Activated CD8-positive, alpha-beta memory T cell treated with anti-CD3 and anti-CD28 coated beads, Interleukin-2, amount 50 U/mL, for 1 hour (primary cell): Measurements from ENCODE around the gene RRH.
"Not testable (repeated sequence)": the region's sequence is repeated elsewhere in the genome, so short reads cannot be mapped to it uniquely, and the experiment has no call there.

ENCODE experiments used
- DNase-seq: peaks from one replicate; pipeline ENCODE4 v3.0.0-alpha.2; 2020; ENCODE audit errors: extremely low read depth

RRH gene

GRCh38 chr4:109846395-109847098, 18.8 kb downstream of the RRH start:
- no peak for DNase-seq

- no peak for DNase-seq
These were observed 20.2 kb downstream of the RRH start, which contains the start of gene LRIT3 for GRCh38 chr4:109847896-109848442. TSS of gene LRIT3 (plus strand) at chr4:109848107. CDS start at chr4:109848202, 95 bp downstream.

- DNase-seq = no peak
These were observed 20.7 kb downstream of the RRH start for GRCh38 chr4:109848501-109848900.

- no peak for DNase-seq
These were observed 22.8 kb downstream of the RRH start for GRCh38 chr4:109850601-109851000.

- not testable (repeated sequence) for DNase-seq
These were observed 31.9 kb downstream of the RRH start for GRCh38 chr4:109859426-109860300.

- DNase-seq = no peak
These were observed 33.5 kb downstream of the RRH start for GRCh38 chr4:109861271-109861670.

- DNase-seq = no peak
These were observed 34.2 kb downstream of the RRH start for GRCh38 chr4:109861916-109862511.

- DNase-seq = no peak
These were observed 36.4 kb downstream of the RRH start for GRCh38 chr4:109864134-109864533.

GRCh38 chr4:109870061-109870460, 42.3 kb downstream of the RRH start:
- no peak for DNase-seq

- no peak for DNase-seq
These were observed 44.3 kb downstream of the RRH start for GRCh38 chr4:109872065-109872464.

- DNase-seq = no peak
These were observed 45.3 kb downstream of the RRH start for GRCh38 chr4:109872950-109873656.

- DNase-seq = no peak
These were observed 46.2 kb downstream of the RRH start for GRCh38 chr4:109873791-109874514.

- no peak for DNase-seq
These were observed 47.3 kb downstream of the RRH start for GRCh38 chr4:109875106-109875505.

GRCh38 chr4:109875553-109875952, 47.8 kb downstream of the RRH start:
- DNase-seq = not testable (repeated sequence)

- no peak for DNase-seq
These were observed 49.0 kb downstream of the RRH start for GRCh38 chr4:109876634-109877265.

- no peak for DNase-seq
These were observed 49.6 kb downstream of the RRH start for GRCh38 chr4:109877400-109877799.

- DNase-seq = no peak
These were observed 50.6 kb downstream of the RRH start for GRCh38 chr4:109878355-109878754.

GRCh38 chr4:109879081-109879480, 51.3 kb downstream of the RRH start:
- DNase-seq = no peak

- no peak for DNase-seq
These were observed 52.0 kb downstream of the RRH start for GRCh38 chr4:109879636-109880314.

GRCh38 chr4:109886303-109886702, 58.5 kb downstream of the RRH start:
- no peak for DNase-seq
